Measurements from ENCODE around the gene GNS. TPM values are rescaled to one million over a fixed set of nuclear protein-coding genes. Genes with fewer than 3 reads are reported as not detected.

GNS gene
- total and polyA plus RNA-seq, 10 of the 15 experiments (the other 5 are each of a cell fraction or from before 2014, with no cell fraction given), result 4.1 to 33.8 (median 19.1) TPM

DNA sequence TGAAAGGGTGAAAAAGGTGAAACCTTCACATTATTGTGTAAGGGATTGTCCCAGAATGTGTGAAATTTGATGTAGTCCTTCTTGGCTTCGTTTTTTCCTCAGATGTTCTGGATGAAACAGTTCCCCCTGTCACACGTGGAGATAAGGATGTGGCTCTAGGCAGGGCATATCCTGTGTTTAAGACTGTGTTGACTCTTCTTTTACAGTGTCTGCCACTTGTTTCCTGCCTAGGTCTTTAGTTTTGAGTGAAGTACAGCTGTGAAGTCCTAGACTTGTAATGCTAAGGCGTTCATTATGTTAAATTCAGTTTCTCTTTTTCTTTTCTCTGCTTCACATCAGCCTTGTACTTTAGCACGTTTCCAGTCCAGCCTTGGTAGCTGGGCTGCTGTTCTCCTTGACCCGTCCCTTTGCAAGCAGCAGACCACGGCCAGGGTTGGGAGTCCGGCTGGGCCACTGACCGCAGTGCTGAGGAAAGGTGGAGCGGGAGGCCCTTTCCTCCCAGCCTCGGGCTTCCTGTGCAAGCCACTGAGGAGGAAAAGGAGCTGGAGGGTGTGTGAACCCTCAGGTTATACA, 89.8 kb downstream of the GNS start (continued):
- TF ChIP-seq MXI1 (IDR thresholded peaks at IDR 0.05; ENCODE audit: low read depth, low read length) (no peak), CHD2 (IDR thresholded peaks at IDR 0.05; ENCODE audit: borderline replicate concordance, low read depth, low read length) (no peak), YY1 (IDR thresholded peaks at IDR 0.05; ENCODE audit: low read depth, low read length) (no peak), IKZF1 (conservative IDR thresholded peaks at IDR 0.05) (peak; percentile 46; the same call in 1 of the 2 replicates), ETV6 (conservative IDR thresholded peaks at IDR 0.05 in 1 of 2, IDR thresholded peaks at IDR 0.05 in 1 of 2; ENCODE audit: borderline replicate concordance in 1 of 2, low read depth in 1 of 2) (peak in 1 of 2 experiments; percentile 59; a peak in 1 of 4 replicates), TARDBP (IDR thresholded peaks at IDR 0.05; ENCODE audit: borderline replicate concordance) (no peak), ZNF384 (IDR thresholded peaks at IDR 0.05; ENCODE audit: borderline replicate concordance, low read depth, low read length) (no peak), SREBF2 (IDR thresholded peaks at IDR 0.05; ENCODE audit: low read length) (no peak), ZZZ3 (IDR thresholded peaks at IDR 0.05; ENCODE audit: control insufficient read depth, insufficient read length, low read depth) (no peak), GATAD2B (conservative IDR thresholded peaks at IDR 0.05; ENCODE audit: low read depth) (0 out of 2 replicates have a peak, but pooled peaks have one; percentile 25), POLR2A (IDR thresholded peaks at IDR 0.05; ENCODE audit: low read depth, low read length) (peak; percentile 31; the same call in 1 of the 2 replicates), ZNF622 (IDR thresholded peaks at IDR 0.05) (no peak), SMC3 (IDR thresholded peaks at IDR 0.05; ENCODE audit: borderline replicate concordance, low read length) (no peak), RCOR1 (conservative IDR thresholded peaks at IDR 0.05; ENCODE audit: low read depth, low read length) (no peak), PML (IDR thresholded peaks at IDR 0.05; ENCODE audit: low read length) (no peak), CREB1 (IDR thresholded peaks at IDR 0.05; ENCODE audit: low read depth) (no peak), MTA3 (IDR thresholded peaks at IDR 0.05; ENCODE audit: borderline replicate concordance, low read length) (no peak; the same call in 1 of the 2 replicates), TCF12 (IDR thresholded peaks at IDR 0.05; ENCODE audit: low read depth, low read length) (no peak), NR2C1 (IDR thresholded peaks at IDR 0.05) (no peak), SIX5 (IDR thresholded peaks at IDR 0.05; ENCODE audit: low read depth, low read length, severe bottlenecking) (no peak), KDM1A (IDR thresholded peaks at IDR 0.05; ENCODE audit: borderline replicate concordance) (no peak), POLR2AphosphoS2 (IDR thresholded peaks at IDR 0.05; ENCODE audit: low read depth, low read length) (no peak), RFX5 (IDR thresholded peaks at IDR 0.05; ENCODE audit: low read depth, low read length) (no peak), BHLHE40 (IDR thresholded peaks at IDR 0.05; ENCODE audit: borderline replicate concordance in 1 of 2, low read depth in 2 of 2, low read length in 1 of 2) (peak; percentile 29 to 32; a peak in 2 of 4 replicates), PAX5 (IDR thresholded peaks at IDR 0.05; ENCODE audit: borderline replicate concordance, low read depth, low read length) (no peak)
- TF ChIP-seq, protein P1, sequence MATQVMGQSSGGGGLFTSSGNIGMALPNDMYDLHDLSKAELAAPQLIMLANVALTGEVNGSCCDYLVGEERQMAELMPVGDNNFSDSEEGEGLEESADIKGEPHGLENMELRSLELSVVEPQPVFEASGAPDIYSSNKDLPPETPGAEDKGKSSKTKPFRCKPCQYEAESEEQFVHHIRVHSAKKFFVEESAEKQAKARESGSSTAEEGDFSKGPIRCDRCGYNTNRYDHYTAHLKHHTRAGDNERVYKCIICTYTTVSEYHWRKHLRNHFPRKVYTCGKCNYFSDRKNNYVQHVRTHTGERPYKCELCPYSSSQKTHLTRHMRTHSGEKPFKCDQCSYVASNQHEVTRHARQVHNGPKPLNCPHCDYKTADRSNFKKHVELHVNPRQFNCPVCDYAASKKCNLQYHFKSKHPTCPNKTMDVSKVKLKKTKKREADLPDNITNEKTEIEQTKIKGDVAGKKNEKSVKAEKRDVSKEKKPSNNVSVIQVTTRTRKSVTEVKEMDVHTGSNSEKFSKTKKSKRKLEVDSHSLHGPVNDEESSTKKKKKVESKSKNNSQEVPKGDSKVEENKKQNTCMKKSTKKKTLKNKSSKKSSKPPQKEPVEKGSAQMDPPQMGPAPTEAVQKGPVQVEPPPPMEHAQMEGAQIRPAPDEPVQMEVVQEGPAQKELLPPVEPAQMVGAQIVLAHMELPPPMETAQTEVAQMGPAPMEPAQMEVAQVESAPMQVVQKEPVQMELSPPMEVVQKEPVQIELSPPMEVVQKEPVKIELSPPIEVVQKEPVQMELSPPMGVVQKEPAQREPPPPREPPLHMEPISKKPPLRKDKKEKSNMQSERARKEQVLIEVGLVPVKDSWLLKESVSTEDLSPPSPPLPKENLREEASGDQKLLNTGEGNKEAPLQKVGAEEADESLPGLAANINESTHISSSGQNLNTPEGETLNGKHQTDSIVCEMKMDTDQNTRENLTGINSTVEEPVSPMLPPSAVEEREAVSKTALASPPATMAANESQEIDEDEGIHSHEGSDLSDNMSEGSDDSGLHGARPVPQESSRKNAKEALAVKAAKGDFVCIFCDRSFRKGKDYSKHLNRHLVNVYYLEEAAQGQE (IDR thresholded peaks at IDR 0.05; ENCODE audit: low read depth, low read length), result no peak
- TF ChIP-seq, protein P2, sequence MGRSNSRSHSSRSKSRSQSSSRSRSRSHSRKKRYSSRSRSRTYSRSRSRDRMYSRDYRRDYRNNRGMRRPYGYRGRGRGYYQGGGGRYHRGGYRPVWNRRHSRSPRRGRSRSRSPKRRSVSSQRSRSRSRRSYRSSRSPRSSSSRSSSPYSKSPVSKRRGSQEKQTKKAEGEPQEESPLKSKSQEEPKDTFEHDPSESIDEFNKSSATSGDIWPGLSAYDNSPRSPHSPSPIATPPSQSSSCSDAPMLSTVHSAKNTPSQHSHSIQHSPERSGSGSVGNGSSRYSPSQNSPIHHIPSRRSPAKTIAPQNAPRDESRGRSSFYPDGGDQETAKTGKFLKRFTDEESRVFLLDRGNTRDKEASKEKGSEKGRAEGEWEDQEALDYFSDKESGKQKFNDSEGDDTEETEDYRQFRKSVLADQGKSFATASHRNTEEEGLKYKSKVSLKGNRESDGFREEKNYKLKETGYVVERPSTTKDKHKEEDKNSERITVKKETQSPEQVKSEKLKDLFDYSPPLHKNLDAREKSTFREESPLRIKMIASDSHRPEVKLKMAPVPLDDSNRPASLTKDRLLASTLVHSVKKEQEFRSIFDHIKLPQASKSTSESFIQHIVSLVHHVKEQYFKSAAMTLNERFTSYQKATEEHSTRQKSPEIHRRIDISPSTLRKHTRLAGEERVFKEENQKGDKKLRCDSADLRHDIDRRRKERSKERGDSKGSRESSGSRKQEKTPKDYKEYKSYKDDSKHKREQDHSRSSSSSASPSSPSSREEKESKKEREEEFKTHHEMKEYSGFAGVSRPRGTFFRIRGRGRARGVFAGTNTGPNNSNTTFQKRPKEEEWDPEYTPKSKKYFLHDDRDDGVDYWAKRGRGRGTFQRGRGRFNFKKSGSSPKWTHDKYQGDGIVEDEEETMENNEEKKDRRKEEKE (IDR thresholded peaks at IDR 0.05), result no peak

Data from GM12878 (cell line).